Measurements from ENCODE around the gene COL6A3.

Gene COL6A3, protein sequence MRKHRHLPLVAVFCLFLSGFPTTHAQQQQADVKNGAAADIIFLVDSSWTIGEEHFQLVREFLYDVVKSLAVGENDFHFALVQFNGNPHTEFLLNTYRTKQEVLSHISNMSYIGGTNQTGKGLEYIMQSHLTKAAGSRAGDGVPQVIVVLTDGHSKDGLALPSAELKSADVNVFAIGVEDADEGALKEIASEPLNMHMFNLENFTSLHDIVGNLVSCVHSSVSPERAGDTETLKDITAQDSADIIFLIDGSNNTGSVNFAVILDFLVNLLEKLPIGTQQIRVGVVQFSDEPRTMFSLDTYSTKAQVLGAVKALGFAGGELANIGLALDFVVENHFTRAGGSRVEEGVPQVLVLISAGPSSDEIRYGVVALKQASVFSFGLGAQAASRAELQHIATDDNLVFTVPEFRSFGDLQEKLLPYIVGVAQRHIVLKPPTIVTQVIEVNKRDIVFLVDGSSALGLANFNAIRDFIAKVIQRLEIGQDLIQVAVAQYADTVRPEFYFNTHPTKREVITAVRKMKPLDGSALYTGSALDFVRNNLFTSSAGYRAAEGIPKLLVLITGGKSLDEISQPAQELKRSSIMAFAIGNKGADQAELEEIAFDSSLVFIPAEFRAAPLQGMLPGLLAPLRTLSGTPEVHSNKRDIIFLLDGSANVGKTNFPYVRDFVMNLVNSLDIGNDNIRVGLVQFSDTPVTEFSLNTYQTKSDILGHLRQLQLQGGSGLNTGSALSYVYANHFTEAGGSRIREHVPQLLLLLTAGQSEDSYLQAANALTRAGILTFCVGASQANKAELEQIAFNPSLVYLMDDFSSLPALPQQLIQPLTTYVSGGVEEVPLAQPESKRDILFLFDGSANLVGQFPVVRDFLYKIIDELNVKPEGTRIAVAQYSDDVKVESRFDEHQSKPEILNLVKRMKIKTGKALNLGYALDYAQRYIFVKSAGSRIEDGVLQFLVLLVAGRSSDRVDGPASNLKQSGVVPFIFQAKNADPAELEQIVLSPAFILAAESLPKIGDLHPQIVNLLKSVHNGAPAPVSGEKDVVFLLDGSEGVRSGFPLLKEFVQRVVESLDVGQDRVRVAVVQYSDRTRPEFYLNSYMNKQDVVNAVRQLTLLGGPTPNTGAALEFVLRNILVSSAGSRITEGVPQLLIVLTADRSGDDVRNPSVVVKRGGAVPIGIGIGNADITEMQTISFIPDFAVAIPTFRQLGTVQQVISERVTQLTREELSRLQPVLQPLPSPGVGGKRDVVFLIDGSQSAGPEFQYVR (N-terminal part only)

DNA sequence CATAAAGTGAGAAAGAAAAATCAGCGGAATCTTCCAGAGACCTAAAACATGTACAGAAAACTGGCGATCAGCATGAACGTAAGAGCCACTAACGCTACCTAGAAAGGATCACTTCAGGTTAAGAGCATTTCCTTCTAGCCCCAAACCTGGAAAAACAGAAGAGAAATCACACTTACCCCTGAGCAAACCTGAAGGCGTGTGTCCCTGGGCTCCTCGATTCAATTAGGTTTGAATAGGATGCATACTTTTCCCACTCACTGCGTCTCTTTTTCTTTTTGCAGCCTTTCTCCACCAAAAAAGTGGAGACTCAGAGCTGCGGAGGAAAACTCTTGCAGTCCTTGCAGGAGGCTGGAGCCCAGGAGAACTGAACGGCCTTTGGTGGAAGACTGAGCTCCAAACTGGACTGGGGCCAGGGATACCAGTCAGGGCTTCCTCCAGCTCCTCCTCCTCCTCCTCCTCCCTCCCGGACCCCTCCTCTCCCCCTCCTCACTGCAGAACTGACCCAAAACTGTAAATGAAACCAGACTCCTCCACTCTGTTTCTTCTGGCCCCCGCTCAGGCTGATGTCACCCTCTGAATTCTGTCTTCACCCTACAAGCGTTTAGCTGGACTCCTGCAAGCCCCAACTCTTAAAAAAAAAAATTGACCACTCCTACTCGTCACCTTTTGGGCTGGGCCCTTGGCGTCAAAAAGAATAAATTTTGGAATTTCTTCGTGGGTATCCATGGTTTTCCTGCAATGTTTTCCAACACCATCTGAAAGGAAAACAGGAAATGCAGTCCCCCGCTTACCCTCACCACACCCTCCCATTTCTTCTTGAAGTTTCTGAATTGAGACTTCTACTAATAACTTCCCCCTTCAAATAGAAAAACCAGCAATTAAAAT is at the start of gene COL6A3:
Gene COL6A3 (minus strand): TSS at position 388 of the 885 bp plus-strand sequence. CDS start 17,347 bp downstream, outside the sequence.
- no peak for DNase-seq (ENCODE audit: low read depth, low spot score)

DNA sequence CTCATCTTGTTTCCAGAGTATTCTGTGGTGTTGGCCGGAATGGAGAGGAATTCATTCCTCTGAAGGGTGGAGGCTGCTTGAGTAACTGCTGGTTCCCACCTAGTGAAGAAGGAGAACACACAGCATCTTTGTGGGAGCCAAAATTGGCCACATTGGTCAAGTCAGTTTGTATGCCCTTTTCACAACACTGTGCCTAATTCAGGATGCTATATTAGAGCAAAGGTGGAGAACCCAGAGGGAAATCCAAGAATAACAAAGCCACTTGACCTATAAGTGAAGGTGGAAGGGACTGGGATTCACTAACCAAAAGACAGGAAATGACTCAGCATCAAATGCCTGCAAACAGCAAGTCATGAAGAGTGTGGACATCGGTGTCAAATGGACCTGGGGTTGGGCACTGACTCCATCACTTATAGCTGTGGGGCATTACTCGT is 45.8 kb upstream of the COL6A3 start:
- DNase-seq (ENCODE audit: low read depth, low spot score), result no peak

DNA sequence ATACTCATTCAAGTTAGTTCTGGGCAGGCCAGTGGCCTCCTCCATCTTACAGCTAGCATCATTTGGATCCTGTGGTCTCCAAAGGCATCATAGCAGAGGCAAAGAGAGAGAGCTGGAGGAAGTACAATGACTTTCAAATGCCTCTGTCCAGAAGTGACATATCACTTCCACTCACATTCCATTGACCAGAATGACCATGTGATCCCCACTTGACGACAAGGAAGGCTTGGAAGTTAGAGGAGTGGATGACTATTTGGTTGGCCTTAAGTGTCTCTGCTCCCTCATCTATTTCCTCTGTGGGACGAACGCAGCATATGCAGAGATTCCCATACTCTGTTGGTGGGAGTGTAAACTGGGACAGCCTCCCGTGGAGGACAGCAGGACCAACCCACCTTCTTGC is 45.3 kb upstream of the COL6A3 start:
- DNase-seq (ENCODE audit: low read depth, low spot score), result no peak

DNA sequence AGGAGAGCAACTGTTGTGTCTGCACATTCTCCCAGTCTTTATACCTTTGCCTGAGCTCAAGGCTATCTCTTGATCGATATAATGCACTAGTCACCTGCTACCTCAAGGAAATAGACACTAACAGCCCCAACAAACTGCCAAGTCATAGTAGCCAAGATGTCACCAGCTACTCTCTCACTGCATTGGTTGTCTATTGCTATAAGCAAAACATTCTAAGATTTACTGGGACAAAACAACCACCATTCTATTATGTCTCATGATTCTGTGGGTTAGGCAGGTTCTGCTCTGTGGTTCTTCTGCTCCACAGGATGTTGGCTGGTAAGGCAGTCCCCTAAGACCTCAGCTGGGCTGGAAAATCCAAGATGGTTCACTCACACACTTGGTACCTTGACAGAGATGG is 44.6 kb upstream of the COL6A3 start:
- no peak for DNase-seq (ENCODE audit: low read depth, low spot score)

DNA sequence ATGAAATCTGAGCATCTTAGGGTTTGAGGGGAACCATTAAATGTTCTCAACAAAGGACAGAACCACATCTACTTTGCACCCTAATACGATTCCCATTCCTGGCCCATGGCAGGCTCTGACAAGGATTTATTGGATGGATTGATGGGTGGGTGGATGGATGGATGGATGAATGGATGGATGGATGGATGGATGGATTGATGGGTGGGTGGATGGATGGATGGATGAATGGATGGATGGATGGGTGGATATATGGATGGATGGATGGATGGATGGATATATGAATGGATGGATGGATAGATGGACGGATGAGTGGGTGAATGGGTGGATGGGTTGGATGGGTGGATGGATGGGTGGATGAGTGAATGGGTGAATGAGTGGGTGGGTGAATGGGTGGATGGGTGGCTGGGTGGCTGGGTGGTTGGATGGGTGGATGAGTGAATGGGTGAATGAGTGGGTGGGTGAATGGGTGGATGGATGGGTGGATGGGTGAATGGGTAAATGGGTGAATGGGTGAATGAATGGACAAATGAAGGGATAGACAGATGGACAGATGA is 43.5 kb upstream of the COL6A3 start:
- no peak for DNase-seq (ENCODE audit: low read depth, low spot score)

DNA sequence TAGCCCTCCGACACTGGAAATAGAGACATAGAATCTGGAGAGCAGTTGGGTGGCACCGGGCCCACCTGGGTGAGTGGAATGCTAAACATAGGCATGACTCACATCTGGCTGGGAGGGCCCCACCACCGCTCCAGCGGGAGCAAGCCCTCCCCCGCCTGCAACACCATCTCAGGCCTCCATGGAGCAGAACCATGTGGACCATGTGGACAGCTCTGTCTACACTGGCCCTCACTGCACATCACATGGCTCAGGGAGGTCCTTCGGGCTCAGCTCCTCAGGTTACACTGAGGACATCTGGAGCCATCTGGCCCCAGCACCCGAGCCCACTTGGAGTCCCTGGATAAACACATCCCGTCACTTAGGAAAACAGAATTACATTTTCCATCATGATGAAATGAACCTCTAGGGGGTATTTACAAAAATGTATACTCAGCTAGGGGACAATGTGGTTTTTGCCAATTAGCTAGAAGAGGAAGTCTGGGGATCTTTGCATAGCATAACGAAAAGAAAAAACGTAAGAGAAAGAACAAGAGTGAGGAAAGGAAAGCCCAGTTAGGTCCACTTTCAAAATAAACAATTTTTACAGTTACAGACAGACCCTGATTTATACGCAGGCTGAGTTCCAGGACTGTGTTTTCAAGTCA is 42.4 kb upstream of the COL6A3 start:
- DNase-seq (ENCODE audit: low read depth, low spot score), result no peak

DNA sequence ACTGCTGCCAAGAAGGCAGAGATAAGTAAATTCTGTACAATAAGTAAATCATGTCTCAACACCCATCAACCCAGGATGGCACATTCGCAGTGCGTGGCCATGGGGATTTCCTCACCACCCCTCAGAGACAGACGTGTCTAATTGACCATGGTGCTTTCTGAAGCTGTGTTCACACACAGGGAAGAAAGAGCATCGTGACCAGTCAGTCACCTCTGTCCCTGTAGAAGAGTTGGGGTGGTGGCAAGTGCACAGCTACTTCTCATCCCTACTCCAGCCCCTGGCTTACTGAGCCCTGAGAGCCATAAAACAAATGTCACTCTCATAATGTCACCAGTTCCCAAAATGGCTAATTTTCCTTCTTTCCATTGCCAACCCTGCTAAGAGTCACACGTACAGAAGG is 41.8 kb upstream of the COL6A3 start:
- no peak for DNase-seq (ENCODE audit: low read depth, low spot score)

DNA sequence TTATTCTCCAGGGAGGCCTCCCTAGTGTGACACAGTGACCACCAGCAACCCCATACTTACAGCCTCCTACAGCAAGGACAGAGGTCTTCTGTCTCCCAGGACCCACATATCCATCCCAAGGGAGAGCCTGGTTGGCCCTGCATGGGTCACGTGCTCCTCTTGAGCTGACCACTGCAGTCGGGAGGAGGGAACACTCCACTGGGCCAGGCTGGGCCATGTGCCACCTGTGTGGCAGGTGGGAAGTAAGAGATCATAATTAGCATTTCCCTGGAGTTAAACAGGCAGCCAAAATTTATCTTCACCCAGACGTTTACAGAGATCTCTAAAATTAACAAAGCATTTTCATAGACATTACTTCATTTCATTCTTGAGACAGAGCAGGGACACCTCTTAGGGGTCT is 39.7 kb upstream of the COL6A3 start:
- no peak for DNase-seq (ENCODE audit: low read depth, low spot score)

DNA sequence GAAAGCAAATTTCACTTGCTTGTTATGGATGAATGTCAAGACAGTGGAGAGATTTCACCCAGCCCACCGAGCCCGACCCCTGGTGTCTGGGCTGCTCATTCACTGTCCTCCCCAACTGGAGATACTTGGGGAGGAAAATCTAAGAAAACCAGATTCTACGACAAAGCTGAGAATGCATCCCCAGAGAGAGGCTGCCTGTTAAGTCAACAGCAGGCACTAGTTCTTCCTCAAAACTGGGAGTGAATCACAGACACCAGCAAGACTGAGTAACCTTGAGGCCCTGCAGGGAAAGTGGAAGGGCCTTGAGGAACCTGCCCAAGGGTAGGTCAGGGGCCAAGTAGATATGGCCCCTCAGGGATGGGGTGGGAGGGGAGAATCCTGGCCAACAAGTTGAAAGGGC is 38.9 kb upstream of the COL6A3 start:
- no peak for DNase-seq (ENCODE audit: low read depth, low spot score)

DNA sequence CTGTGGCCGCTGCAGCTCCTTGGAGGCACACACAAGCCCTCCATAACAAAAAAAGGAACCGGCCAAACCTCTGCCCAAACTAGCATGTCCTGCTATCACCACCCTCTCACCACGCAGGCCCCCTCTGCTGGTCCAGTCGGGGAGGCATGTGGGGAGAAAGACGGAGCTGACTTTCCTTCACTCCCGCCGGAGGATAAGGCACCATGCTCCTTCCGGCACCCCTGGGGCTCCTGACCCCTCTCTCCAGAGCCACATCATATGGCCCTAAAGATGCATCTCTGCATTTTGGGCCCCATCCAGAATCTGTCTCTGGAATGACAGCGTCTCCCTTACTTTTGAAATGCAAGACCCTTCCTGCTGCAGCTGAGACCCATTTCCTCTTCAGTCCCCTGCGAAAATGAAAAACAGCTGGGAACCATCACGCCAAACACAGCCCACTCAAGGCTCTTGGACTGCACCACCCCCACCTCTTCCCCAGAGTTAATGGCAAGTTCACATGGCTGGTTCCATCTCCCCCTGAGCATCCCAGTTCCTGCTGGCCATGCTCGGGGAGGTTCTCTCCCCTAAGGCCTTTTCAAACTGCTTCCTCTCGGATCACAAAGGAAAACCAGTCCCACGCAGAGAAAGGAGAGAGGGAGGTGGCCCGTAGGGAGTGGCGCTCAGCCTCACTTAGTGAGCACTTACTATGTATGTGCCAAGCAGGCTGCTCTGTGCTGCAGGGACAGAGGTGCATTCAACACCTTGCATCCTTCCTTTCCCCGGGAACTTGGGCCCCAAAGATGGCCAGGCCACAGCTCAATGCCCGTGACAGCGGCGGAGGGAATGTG is 37.9 kb upstream of the COL6A3 start:
- no peak for DNase-seq (ENCODE audit: low read depth, low spot score)

DNA sequence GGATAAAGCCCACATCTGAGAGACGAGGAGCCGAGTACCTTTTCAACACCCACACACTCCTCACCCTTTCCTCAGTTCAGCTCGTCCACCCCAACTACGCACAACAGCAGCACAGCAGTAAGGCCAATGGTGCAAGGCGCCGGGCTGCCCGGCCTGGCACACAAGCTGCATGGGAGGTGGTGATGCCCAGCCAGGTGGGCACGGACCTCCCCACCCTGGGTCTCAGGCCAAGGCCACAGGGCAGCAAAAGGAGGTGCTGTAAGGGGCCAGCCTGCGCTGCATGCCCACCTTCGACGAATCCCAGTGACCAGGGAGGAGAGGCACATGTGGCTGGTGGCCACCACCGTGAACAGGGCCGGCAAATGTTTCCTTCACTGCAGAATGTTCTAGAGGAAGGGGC is 36.6 kb upstream of the COL6A3 start:
- no peak for DNase-seq (ENCODE audit: low read depth, low spot score)

DNA sequence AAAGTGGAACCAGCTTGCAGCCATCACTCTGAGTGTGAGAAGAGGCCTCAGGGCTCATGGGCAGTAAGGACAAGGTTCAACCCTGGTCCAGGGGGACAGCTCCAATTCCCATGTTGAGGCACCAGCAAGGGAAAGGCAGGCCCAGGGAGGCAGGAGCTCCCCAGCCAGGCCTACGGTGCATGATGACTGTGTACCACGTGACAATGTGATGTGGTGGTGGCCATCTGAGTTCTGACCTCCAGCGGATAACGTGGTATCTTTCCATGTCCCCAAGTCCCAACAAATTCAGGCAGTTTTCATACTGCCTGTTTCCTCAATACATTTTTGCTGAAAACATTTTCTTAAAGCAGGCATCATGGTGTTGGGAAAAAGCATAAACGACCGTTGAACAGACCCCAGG is 36.1 kb upstream of the COL6A3 start:
- DNase-seq (ENCODE audit: low read depth, low spot score), result no peak

DNA sequence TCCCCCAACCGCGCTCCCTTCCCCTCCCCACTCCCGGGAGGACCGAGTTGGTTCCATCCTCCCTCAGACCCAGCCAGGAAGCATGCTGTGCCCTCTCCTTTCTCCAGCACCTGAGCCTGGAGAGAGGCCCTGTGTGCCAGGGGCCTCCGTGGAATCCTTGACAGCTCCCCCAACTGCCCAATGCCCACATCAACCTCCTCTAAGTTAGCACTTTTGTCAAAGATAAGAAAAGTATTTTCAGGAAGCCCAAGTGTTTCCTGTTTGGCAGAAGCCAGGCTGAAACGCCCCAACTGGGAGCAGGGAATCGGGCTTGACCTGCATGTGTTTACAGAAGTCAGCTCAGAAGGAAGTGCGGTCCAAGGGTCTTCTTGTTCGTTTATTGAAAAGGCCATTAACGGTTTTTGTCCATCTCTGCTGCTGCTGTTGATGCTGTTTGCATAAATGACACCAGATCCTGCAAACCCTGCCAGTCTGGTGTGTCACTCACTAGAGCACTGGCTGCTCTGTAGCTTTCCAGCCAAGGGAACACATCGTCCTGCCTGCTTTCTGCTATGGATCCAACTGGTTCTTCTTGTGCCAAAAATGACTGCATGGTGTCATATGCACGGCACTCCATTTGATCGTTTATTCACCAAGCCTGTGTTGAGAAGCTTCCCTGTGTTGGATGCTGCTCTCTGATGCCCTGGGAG is 35.4 kb upstream of the COL6A3 start:
- DNase-seq (ENCODE audit: low read depth, low spot score), result no peak

DNA sequence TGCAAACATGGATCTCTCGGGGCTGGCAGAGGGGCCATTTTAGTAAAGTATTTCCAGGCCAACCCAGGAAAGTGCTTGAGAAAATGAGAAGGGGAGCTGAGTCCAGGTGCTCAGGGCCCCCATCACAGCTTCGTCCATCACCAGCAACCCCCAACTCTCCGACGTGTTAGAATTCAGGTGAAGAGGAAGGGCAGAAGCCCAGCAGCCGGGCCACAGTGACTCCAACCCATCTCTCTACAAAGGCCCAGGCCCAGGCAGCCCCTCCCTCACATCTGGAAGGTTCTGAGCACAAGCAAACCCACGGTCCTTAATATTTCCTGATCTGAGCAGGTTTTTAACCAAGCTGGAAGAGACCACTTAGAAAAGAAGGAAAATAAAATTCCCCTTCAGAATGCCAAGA is 34.7 kb upstream of the COL6A3 start:
- DNase-seq (ENCODE audit: low read depth, low spot score), result no peak

DNA sequence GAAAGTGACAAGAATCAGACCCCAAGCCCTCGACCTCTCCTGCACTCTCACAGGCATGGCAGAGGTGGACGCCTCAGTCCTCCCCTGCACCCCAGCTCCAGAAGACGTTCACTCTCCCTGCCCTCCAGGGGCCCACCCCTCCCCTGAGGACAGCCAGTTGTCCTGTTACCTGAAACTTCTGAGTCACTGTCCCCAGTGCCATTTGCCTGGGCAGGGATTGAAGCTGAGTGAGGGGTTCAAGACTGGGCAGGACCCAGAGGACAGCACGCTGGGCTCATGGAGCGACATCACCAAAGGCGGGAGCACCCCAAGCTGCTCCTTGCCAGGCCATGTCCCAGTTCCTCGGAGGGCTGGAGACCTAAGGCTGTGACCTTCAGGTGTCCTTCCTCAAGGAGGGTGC is 34.2 kb upstream of the COL6A3 start:
- DNase-seq (ENCODE audit: low read depth, low spot score), result no peak

DNA sequence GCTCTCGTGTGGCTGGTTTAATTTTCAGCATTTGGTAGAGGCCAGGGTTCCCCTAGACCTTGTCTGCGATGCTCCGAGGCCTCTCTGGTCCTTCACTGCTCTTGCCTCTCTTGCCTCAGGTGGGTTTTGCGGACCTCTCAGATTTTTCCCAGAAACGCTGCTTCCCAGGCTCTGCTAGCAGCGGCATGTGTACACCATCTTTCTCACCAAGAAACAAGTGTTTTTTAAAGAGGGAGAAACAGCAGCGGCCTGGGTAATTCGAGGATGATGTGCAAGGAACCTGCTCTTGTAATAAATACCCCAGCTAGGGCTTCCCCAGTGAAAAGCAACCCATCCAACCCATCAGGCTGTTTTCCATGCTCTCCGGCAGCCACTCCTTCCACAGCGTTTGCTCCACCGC is 33.5 kb upstream of the COL6A3 start:
- DNase-seq (ENCODE audit: low read depth, low spot score), result no peak

DNA sequence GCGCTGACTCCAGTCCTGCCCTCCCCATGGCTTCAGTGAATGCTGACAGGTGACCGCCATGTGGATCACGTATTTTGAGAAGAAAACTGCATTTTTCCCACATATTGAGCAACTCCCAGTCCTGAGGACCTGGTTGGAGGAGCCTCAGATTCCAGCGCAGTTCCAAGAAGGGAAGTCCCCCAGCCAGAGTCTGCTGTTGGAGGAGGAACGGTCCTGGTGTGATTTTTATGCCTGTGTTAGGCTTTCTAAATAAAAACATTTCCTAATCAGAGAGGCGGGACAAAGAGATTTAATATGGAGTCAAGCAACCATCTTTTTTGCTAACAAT is 32.3 kb upstream of the COL6A3 start:
- no peak for DNase-seq (ENCODE audit: low read depth, low spot score)

DNA sequence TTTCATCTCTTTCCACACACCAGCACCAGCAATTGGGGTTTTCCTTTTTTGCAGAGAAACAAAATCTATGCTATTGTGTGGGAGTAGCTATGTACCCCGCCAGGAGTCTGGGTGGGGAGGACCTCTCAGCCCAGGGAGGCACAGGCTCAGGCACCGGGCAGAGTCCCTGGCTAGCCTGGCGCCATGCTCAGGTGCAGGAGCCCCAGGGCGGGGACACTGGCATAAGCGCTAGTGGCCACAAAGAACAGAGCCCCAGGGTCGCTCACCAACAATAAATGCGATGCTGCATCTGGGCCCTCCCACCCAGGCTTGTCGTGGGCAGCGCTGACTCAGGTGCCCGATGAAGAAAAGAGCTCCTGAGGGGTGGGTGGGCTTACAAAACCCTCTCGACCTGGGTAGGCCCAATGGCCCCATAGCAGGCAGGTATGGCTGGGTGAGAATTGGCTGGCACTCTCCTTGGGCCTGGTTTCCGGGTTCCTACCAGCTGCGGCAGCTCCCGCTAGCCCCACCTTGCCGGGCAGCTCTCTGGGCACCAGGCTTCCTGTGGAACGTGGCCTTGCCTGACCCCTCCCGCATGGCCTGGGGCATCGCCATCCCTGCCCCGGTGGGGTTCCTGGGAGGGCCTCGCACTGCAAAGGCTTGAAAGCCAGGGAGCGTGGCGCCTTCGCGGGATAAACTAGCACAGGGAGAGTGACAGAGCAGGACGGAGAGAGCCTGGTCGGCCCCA is 31.8 kb upstream of the COL6A3 start:
- DNase-seq (ENCODE audit: low read depth, low spot score), result no peak

All from activated CD4-positive, CD25-positive, alpha-beta regulatory T cell treated with anti-CD3 and anti-CD28 coated beads, Interleukin-2, amount 50 U/mL, for 16 hours (primary cell).